ENCODE results near the gene CAPG. TPM values are rescaled to one million over a fixed set of nuclear protein-coding genes. Genes with fewer than 3 reads are reported as not detected.
A peak's percentile ranks its signal among the peaks of the same experiment; 100 is the strongest.

Gene CAPG
- total RNA-seq, 2 donors from 2014 or later: 51.6 to 90.3 TPM

- H3K4me1 Mint-ChIP-seq: peaks cover 40% of the 10 kb centered on the region
- ATAC-seq (peak; percentile 86), DNase-seq (peak in 1 of 3 donors; percentile 44)
- peak overlapping the region; percentile 91 for H3K27ac Mint-ChIP-seq
- H3K9me3 ChIP-seq (ENCODE audit: control insufficient read depth, low read length, poor library complexity, severe bottlenecking): no peaks in the 10 kb centered on the region
- H3K36me3 Mint-ChIP-seq (ENCODE audit: low read depth): peaks cover 2% of the 10 kb centered on the region
- peak overlapping the region; percentile 85 for H3K4me3 Mint-ChIP-seq
- no peaks in the 10 kb centered on the region for H3K27me3 Mint-ChIP-seq
These were observed 4.7 kb downstream of the CAPG start for GRCh38 chr2:85405201-85406059.

GRCh38 chr2:85401844-85402243 lies 8.3 kb downstream of the CAPG start:
- peaks cover 17% of the 10 kb centered on the region for H3K4me1 Mint-ChIP-seq
- H3K36me3 Mint-ChIP-seq (ENCODE audit: low read depth): peaks cover 5% of the 10 kb centered on the region
- H3K4me3 Mint-ChIP-seq: no peak overlapping the region
- H3K27ac Mint-ChIP-seq: peak overlapping the region; percentile 9
- no peaks in the 10 kb centered on the region for H3K27me3 Mint-ChIP-seq
- ATAC-seq (no peak), DNase-seq (no peak)
- H3K9me3 ChIP-seq (ENCODE audit: control insufficient read depth, low read length, poor library complexity, severe bottlenecking): no peaks in the 10 kb centered on the region

GRCh38 chr2:85401464-85401805 lies 8.7 kb downstream of the CAPG start:
- ATAC-seq: no peak
- no peaks in the 10 kb centered on the region for H3K27me3 Mint-ChIP-seq
- H3K4me1 Mint-ChIP-seq: peaks cover 17% of the 10 kb centered on the region
- H3K36me3 Mint-ChIP-seq (ENCODE audit: low read depth): peaks cover 7% of the 10 kb centered on the region
- DNase-seq: no peak
- H3K9me3 ChIP-seq (ENCODE audit: control insufficient read depth, low read length, poor library complexity, severe bottlenecking): no peaks in the 10 kb centered on the region
- no peak overlapping the region for H3K27ac Mint-ChIP-seq
- no peak overlapping the region for H3K4me3 Mint-ChIP-seq

- H3K9me3 ChIP-seq (ENCODE audit: control insufficient read depth, low read length, poor library complexity, severe bottlenecking): no peaks in the 10 kb centered on the region
- Mint-ChIP-seq H3K4me1 (peaks cover 14% of the 10 kb centered on the region), H3K27ac (peak overlapping the region; percentile 34), H3K4me3 (no peak overlapping the region), H3K36me3 (ENCODE audit: low read depth) (peaks cover 8% of the 10 kb centered on the region), H3K27me3 (no peaks in the 10 kb centered on the region)
- ATAC-seq (no peak), DNase-seq (no peak)
These were observed 9.4 kb downstream of the CAPG start for GRCh38 chr2:85400541-85401463.

GRCh38 chr2:85400023-85400422 lies 10.1 kb downstream of the CAPG start:
- ATAC-seq (no peak), DNase-seq (no peak)
- H3K4me3 Mint-ChIP-seq: no peak overlapping the region
- peaks cover 8% of the 10 kb centered on the region for H3K36me3 Mint-ChIP-seq (ENCODE audit: low read depth)
- H3K9me3 ChIP-seq (ENCODE audit: control insufficient read depth, low read length, poor library complexity, severe bottlenecking): no peaks in the 10 kb centered on the region
- H3K27ac Mint-ChIP-seq: no peak overlapping the region
- peaks cover 7% of the 10 kb centered on the region for H3K4me1 Mint-ChIP-seq
- no peaks in the 10 kb centered on the region for H3K27me3 Mint-ChIP-seq

- no peaks in the 10 kb centered on the region for H3K27me3 Mint-ChIP-seq
- H3K4me3 Mint-ChIP-seq: no peak overlapping the region
- DNase-seq (no peak), ATAC-seq (no peak)
- no peak overlapping the region for H3K27ac Mint-ChIP-seq
- peaks cover 5% of the 10 kb centered on the region for H3K4me1 Mint-ChIP-seq
- H3K9me3 ChIP-seq (ENCODE audit: control insufficient read depth, low read length, poor library complexity, severe bottlenecking): no peaks in the 10 kb centered on the region
- H3K36me3 Mint-ChIP-seq (ENCODE audit: low read depth): peaks cover 8% of the 10 kb centered on the region
These were observed 11.0 kb downstream of the CAPG start for GRCh38 chr2:85399183-85399455.

GRCh38 chr2:85398426-85399182 lies 11.6 kb downstream of the CAPG start:
- ATAC-seq (no peak), DNase-seq (no peak)
- H3K27ac Mint-ChIP-seq: no peak overlapping the region
- H3K4me3 Mint-ChIP-seq: no peak overlapping the region
- no peaks in the 10 kb centered on the region for H3K27me3 Mint-ChIP-seq
- H3K4me1 Mint-ChIP-seq: peaks cover 5% of the 10 kb centered on the region
- no peaks in the 10 kb centered on the region for H3K9me3 ChIP-seq (ENCODE audit: control insufficient read depth, low read length, poor library complexity, severe bottlenecking)
- peaks cover 8% of the 10 kb centered on the region for H3K36me3 Mint-ChIP-seq (ENCODE audit: low read depth)

GRCh38 chr2:85397925-85398331 lies 12.2 kb downstream of the CAPG start:
- ATAC-seq: no peak
- peak overlapping the region; percentile 49 for H3K27ac Mint-ChIP-seq
- peaks cover 5% of the 10 kb centered on the region for H3K4me1 Mint-ChIP-seq
- no peaks in the 10 kb centered on the region for H3K27me3 Mint-ChIP-seq
- H3K9me3 ChIP-seq (ENCODE audit: control insufficient read depth, low read length, poor library complexity, severe bottlenecking): no peaks in the 10 kb centered on the region
- H3K36me3 Mint-ChIP-seq (ENCODE audit: low read depth): peaks cover 8% of the 10 kb centered on the region
- no peak for DNase-seq
- H3K4me3 Mint-ChIP-seq: no peak overlapping the region

GRCh38 chr2:85396531-85397470 lies 13.4 kb downstream of the CAPG start:
- ATAC-seq: no peak

GRCh38 chr2:85395912-85396475 lies 14.2 kb downstream of the CAPG start:
- H3K9me3 ChIP-seq (ENCODE audit: control insufficient read depth, low read length, poor library complexity, severe bottlenecking): no peaks in the 10 kb centered on the region
- no peak for ATAC-seq
- H3K36me3 Mint-ChIP-seq (ENCODE audit: low read depth): peaks cover 8% of the 10 kb centered on the region
- no peak for DNase-seq
- peaks cover 8% of the 10 kb centered on the region for H3K4me1 Mint-ChIP-seq
- no peaks in the 10 kb centered on the region for H3K27me3 Mint-ChIP-seq
- H3K4me3 Mint-ChIP-seq: no peak overlapping the region
- H3K27ac Mint-ChIP-seq: no peak overlapping the region

More at GRCh38 chr2:85396531-85397470, 13.4 kb downstream of the CAPG start:
- Mint-ChIP-seq H3K4me1 (peaks cover 5% of the 10 kb centered on the region), H3K36me3 (ENCODE audit: low read depth) (peaks cover 8% of the 10 kb centered on the region), H3K27ac (peak overlapping the region; percentile 49), H3K4me3 (no peak overlapping the region), H3K27me3 (no peaks in the 10 kb centered on the region)
- no peaks in the 10 kb centered on the region for H3K9me3 ChIP-seq (ENCODE audit: control insufficient read depth, low read length, poor library complexity, severe bottlenecking)
- no peak for DNase-seq

GRCh38 chr2:85394976-85395375 lies 15.2 kb downstream of the CAPG start:
- H3K9me3 ChIP-seq (ENCODE audit: control insufficient read depth, low read length, poor library complexity, severe bottlenecking): no peaks in the 10 kb centered on the region
- Mint-ChIP-seq H3K27me3 (no peaks in the 10 kb centered on the region), H3K4me1 (peaks cover 10% of the 10 kb centered on the region), H3K27ac (peak overlapping the region; percentile 43), H3K4me3 (no peak overlapping the region), H3K36me3 (ENCODE audit: low read depth) (peaks cover 5% of the 10 kb centered on the region)
- DNase-seq (no peak), ATAC-seq (no peak)

GRCh38 chr2:85394261-85394681 lies 15.9 kb downstream of the CAPG start:
- peak overlapping the region; percentile 43 for H3K27ac Mint-ChIP-seq
- peaks cover 5% of the 10 kb centered on the region for H3K36me3 Mint-ChIP-seq (ENCODE audit: low read depth)

More at GRCh38 chr2:85394261-85394681, 15.9 kb downstream of the CAPG start:
- Mint-ChIP-seq H3K4me1 (peaks cover 10% of the 10 kb centered on the region), H3K4me3 (no peak overlapping the region), H3K27me3 (no peaks in the 10 kb centered on the region)
- H3K9me3 ChIP-seq (ENCODE audit: control insufficient read depth, low read length, poor library complexity, severe bottlenecking): no peaks in the 10 kb centered on the region
- no peak for DNase-seq
- ATAC-seq: no peak

All from T-helper 17 cell (primary cell).